A549 (cell line): ENCODE results near the gene THEM5. TPM values are rescaled to one million over a fixed set of nuclear protein-coding genes. Genes with fewer than 3 reads are reported as not detected.

Experiments
- ATAC-seq, 2 experiments: fragments of 200-7000 bp in 1 of 2; fragments of >200 bp in 1 of 2; cut with Nextera tagmentation in 1 of 2; cut with Tn5 transposase in 1 of 2; 3 replicates each; pipeline versions ENCODE4 v1.8.0 to v1.9.1; 2018 to 2020; ENCODE audit warnings: mild to moderate bottlenecking in 1 of 2, moderate library complexity in 1 of 2
- CTCF ChIA-PET: fragments of 300-600 bp; sonication (Branson Sonifier 250); formaldehyde crosslinking; extraction: SDS; loops from one replicate; lab custom pipeline; 2021; ENCODE audit warnings: antibody characterized with exemption, inconsistent platforms; lab: Yijun Ruan, JAX
- POLR2A ChIA-PET: fragments of 350-600 bp; formaldehyde crosslinking; extraction: SDS; loops from one replicate; lab custom pipeline; 2021; ENCODE audit warnings: antibody characterized with exemption, inconsistent platforms; lab: Yijun Ruan, JAX
- DNase-seq, 2 experiments: peaks; one replicate each; pipeline versions ENCODE4 v3.0.0 to v3.0.0-alpha.2; 2011 to 2016; ENCODE audit warnings: low read depth in 1 of 2, low spot score in 1 of 2
- FAIRE-seq: peaks from 2 replicates; lab custom pipeline; 2011; peaks lifted over from hg19 to GRCh38; lab: Jason Lieb, UNC
- H3K27ac ChIP-seq, 2 experiments: fragments of >200 bp; sonication (Bioruptor Twin); formaldehyde crosslinking; 3 replicates each; pipeline ENCODE4 v1.5.1; 2016 to 2017
- H3K4me1 ChIP-seq: fragments of >200 bp; sonication (Bioruptor Twin); formaldehyde crosslinking; 3 replicates; pipeline ENCODE4 v1.6.1; 2016
- H3K4me2 ChIP-seq: fragments of >200 bp; sonication (Bioruptor Twin); formaldehyde crosslinking; 3 replicates; pipeline ENCODE4 v1.6.1; 2016
- H3K4me3 ChIP-seq: fragments of >200 bp; sonication (Bioruptor Twin); formaldehyde crosslinking; 3 replicates; pipeline ENCODE4 v1.5.1; 2016
- H3K9me3 ChIP-seq: fragments of >200 bp; sonication (Bioruptor Twin); formaldehyde crosslinking; 3 replicates; pipeline ENCODE4 v1.6.1; 2016
- CBX2 ChIP-seq: fragments of 200-600 bp; sonication (generic); IDR thresholded peaks from 2 replicates; pipeline ENCODE4 v1.6.1; 2016; ENCODE audit warnings: low read depth, mild to moderate bottlenecking, borderline replicate concordance
- CBX8 ChIP-seq: fragments of 200-600 bp; sonication (generic); IDR thresholded peaks from 2 replicates; pipeline ENCODE4 v1.6.1; 2016
- CHD2 ChIP-seq: fragments of 150-350 bp; IDR thresholded peaks from 2 replicates; pipeline ENCODE4 v1.6.1; 2014; ENCODE audit warnings: low read length; ENCODE audit not compliant: partially characterized antibody
- CTCF ChIP-seq: fragments of >200 bp; sonication (Bioruptor Twin); formaldehyde crosslinking; IDR thresholded peaks from 3 replicates; pipeline ENCODE4 v1.5.1; 2016
- EHMT2 ChIP-seq: fragments of 200-600 bp; sonication (generic); IDR thresholded peaks from 2 replicates; pipeline ENCODE4 v1.6.1; 2016; ENCODE audit warnings: antibody characterized with exemption, low read depth, mild to moderate bottlenecking, moderate library complexity
- ESRRA ChIP-seq: fragments of 150-350 bp; IDR thresholded peaks from 2 replicates; pipeline ENCODE4 v1.6.1; 2014; ENCODE audit warnings: mild to moderate bottlenecking, low read length, borderline replicate concordance
- HMGXB4 ChIP-seq: fragments of 250-450 bp; sonication (Bioruptor Pico); IDR thresholded peaks from 2 replicates; pipeline ENCODE4 v1.5.0; 2021; ENCODE audit warnings: mild to moderate bottlenecking, moderate library complexity, borderline replicate concordance
- JUN ChIP-seq, 2 experiments: fragments of >200 bp; sonication (Bioruptor Twin); formaldehyde crosslinking; IDR thresholded peaks; 2 replicates in 1 of 2; 3 replicates in 1 of 2; pipeline ENCODE4 v1.6.1; 2016 to 2017
- KDM1A ChIP-seq: fragments of 200-600 bp; sonication (generic); IDR thresholded peaks from 2 replicates; pipeline ENCODE4 v1.6.1; 2016; ENCODE audit warnings: low read depth, mild to moderate bottlenecking
- MAFK ChIP-seq: fragments of 450-650 bp; IDR thresholded peaks from 2 replicates; pipeline ENCODE4 v1.6.1; 2014; ENCODE audit not compliant: partially characterized antibody
- MAZ ChIP-seq: fragments of 150-350 bp; IDR thresholded peaks from 2 replicates; pipeline ENCODE4 v1.6.1; 2014; ENCODE audit warnings: antibody characterized with exemption, low read depth, low read length, borderline replicate concordance
- NR3C1 ChIP-seq: fragments of >200 bp; sonication (Bioruptor Twin); formaldehyde crosslinking; IDR thresholded peaks from 3 replicates; pipeline ENCODE4 v1.6.1; 2017
- POLR2A ChIP-seq: IDR thresholded peaks from 2 replicates; pipeline ENCODE4 v1.6.1; 2012; ENCODE audit warnings: mild to moderate bottlenecking, low read length
- RARB ChIP-seq: fragments of 250-450 bp; sonication (Bioruptor Pico); IDR thresholded peaks from 2 replicates; pipeline ENCODE4 v1.8.0; 2021; ENCODE audit warnings: mild to moderate bottlenecking, moderate library complexity
- RCOR1 ChIP-seq: fragments of 150-350 bp; IDR thresholded peaks from 2 replicates; pipeline ENCODE4 v1.6.1; 2014; ENCODE audit warnings: antibody characterized with exemption, low read length, low read depth
- SMC3 ChIP-seq: fragments of >200 bp; sonication (Bioruptor Twin); formaldehyde crosslinking; IDR thresholded peaks from 3 replicates; pipeline ENCODE4 v1.6.1; 2018; ENCODE audit warnings: inconsistent platforms
- TFCP2L1 ChIP-seq: fragments of 250-450 bp; sonication (Bioruptor Pico); IDR thresholded peaks from 2 replicates; pipeline ENCODE4 v1.5.0; 2021; ENCODE audit warnings: mild to moderate bottlenecking
- WGBS: methylation state at CpG from one replicate; pipeline ENCODE4 v1.1.6; 2017; ENCODE audit errors: missing lambda C conversion rate; 5-methylcytosine and 5-hydroxymethylcytosine counted together
- polyA plus RNA-seq, 4 experiments: library from polyadenylated mRNA; depleted of rRNA in 3 of 4; stranded (reverse); fragments of >200 nt; fragmentation: RNase III in 1 of 4; extraction: RNeasy Plus Mini Kit Qiagen cat#74134 plus additional on column Dnase treatment in 1 of 4; gene quantifications; 2 replicates in 3 of 4; 3 replicates in 1 of 4; pipeline ENCODE4 v1.2.3, GENCODE V29; 2011 to 2017

THEM5 gene
- polyA plus RNA-seq, 2 of the 4 experiments (the other 2 are of a cell fraction) = not detected

- peak; percentile 89 for TF ChIP-seq MAFK
- TF ChIP-seq CBX2 = no peak
- ChIA-PET CTCF (no interaction called here), POLR2A (no interaction called here)
- DNase-seq = no peak
- Histone ChIP-seq H3K4me1 (no peaks in the 10 kb centered on the region), H3K9me3 (no peaks in the 10 kb centered on the region), H3K27ac (no peak overlapping the region), H3K4me2 (no peak overlapping the region), H3K4me3 (no peak overlapping the region)
- ATAC-seq = no peak
- no peak for FAIRE-seq
These were observed 9.1 kb upstream of the THEM5 start for GRCh38 chr1:151862604-151863003.

- no peak overlapping the region for H3K27ac ChIP-seq
- WGBS = 66% methylated on average over 7 of the region's 7 CpGs
- no peak for DNase-seq
- no peak for ATAC-seq
- POLR2A ChIA-PET = no interaction called here
- H3K4me3 ChIP-seq = no peak overlapping the region
- no peak for FAIRE-seq
- H3K9me3 ChIP-seq = no peaks in the 10 kb centered on the region
- CTCF ChIA-PET = interaction anchor here (1.0 to 1.9 kb wide), 3 partner anchors 16 to 73 kb away, joined by 3 to 7 read pairs (median 3); no protein-coding TSS in a partner anchor
- TF ChIP-seq JUN (IDR thresholded peaks at IDR 0.05) (no peak), KDM1A (no peak), TFCP2L1 (no peak), MAZ (no peak), CTCF (no peak), CHD2 (no peak)
- H3K4me2 ChIP-seq = no peak overlapping the region
- no peaks in the 10 kb centered on the region for H3K4me1 ChIP-seq
These were observed 7.1 kb upstream of the THEM5 start for GRCh38 chr1:151860504-151861187.

- H3K4me2 ChIP-seq = no peak overlapping the region
- no peak for DNase-seq
- WGBS = 73% methylated on average over 6 of the region's 6 CpGs
- no peak overlapping the region for H3K27ac ChIP-seq
- ATAC-seq = no peak; a peak in 1 of 6 replicates
- H3K4me1 ChIP-seq = no peaks in the 10 kb centered on the region
- CTCF ChIA-PET = interaction anchor here (1.4 to 1.9 kb wide), 2 partner anchors 20 to 23 kb away, joined by 4 to 7 read pairs; partner anchors contain the start of gene C2CD4D
- no peak overlapping the region for H3K4me3 ChIP-seq
- no peaks in the 10 kb centered on the region for H3K9me3 ChIP-seq
- POLR2A ChIA-PET = no interaction called here
- no peak for TF ChIP-seq RCOR1
- no peak for FAIRE-seq
These were observed 6.4 kb upstream of the THEM5 start for GRCh38 chr1:151859891-151860293.

- CTCF ChIA-PET = interaction anchor here (0.6 to 2.1 kb wide), 8 partner anchors 10 to 518 kb away, joined by 3 to 7 read pairs (median 4); partner anchors contain the start of genes C2CD4D and THEM4
- ATAC-seq = no peak
These were observed 5.6 kb upstream of the THEM5 start for GRCh38 chr1:151858886-151859665.

More at GRCh38 chr1:151858886-151859665, 5.6 kb upstream of the THEM5 start:
- 89% methylated on average over 3 of the region's 6 CpGs for WGBS
- DNase-seq = no peak
- POLR2A ChIA-PET = no interaction called here
- Histone ChIP-seq H3K27ac (no peak overlapping the region), H3K4me3 (no peak overlapping the region), H3K4me2 (no peak overlapping the region), H3K9me3 (no peaks in the 10 kb centered on the region), H3K4me1 (no peaks in the 10 kb centered on the region)
- TF ChIP-seq NR3C1 (no peak), ESRRA (no peak), CBX8 (no peak), SMC3 (no peak), RARB (no peak), POLR2A (no peak), EHMT2 (no peak), CHD2 (no peak), HMGXB4 (CRISPR knock-in tag) (no peak)
- FAIRE-seq = no peak
